ENCODE measurements around the gene CLIP4.

DNA sequence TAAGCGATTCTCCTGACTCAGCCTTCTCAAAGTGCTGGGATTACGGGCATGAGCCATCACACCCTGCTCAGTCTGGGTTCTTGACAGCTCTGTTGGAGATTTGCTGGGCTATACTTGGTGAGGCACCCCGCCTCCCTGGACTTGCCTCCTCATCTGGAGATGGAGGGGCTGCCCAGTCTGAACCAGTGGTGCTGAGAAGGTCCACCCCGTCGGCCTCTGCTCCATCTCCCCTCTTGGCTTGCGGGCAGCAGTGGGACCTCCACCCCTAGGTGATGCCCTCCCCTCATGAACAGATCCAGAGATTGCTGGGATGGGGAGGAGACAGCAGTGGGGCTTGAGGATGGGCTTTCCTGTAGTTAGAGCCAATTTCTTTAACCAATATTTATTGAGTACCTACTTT, 120.9 kb downstream of the CLIP4 start:
- TF ChIP-seq, protein P1, sequence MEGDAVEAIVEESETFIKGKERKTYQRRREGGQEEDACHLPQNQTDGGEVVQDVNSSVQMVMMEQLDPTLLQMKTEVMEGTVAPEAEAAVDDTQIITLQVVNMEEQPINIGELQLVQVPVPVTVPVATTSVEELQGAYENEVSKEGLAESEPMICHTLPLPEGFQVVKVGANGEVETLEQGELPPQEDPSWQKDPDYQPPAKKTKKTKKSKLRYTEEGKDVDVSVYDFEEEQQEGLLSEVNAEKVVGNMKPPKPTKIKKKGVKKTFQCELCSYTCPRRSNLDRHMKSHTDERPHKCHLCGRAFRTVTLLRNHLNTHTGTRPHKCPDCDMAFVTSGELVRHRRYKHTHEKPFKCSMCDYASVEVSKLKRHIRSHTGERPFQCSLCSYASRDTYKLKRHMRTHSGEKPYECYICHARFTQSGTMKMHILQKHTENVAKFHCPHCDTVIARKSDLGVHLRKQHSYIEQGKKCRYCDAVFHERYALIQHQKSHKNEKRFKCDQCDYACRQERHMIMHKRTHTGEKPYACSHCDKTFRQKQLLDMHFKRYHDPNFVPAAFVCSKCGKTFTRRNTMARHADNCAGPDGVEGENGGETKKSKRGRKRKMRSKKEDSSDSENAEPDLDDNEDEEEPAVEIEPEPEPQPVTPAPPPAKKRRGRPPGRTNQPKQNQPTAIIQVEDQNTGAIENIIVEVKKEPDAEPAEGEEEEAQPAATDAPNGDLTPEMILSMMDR (IDR thresholded peaks at IDR 0.05), result no peak
- TF ChIP-seq POLR2A (IDR thresholded peaks at IDR 0.05), result no peak

Measured in uterus (tissue), 2 donors.